HG03439 (cell line): ENCODE data around the gene ARL4A.

Source experiments
- ATAC-seq: cut with Tn5 transposase; IDR thresholded peaks from one replicate; pipeline ENCODE4 v1.9.1; 2021; ENCODE audit warnings: mild to moderate bottlenecking, moderate library complexity; ENCODE audit not compliant: unreplicated experiment

The ARL4A gene

DNA sequence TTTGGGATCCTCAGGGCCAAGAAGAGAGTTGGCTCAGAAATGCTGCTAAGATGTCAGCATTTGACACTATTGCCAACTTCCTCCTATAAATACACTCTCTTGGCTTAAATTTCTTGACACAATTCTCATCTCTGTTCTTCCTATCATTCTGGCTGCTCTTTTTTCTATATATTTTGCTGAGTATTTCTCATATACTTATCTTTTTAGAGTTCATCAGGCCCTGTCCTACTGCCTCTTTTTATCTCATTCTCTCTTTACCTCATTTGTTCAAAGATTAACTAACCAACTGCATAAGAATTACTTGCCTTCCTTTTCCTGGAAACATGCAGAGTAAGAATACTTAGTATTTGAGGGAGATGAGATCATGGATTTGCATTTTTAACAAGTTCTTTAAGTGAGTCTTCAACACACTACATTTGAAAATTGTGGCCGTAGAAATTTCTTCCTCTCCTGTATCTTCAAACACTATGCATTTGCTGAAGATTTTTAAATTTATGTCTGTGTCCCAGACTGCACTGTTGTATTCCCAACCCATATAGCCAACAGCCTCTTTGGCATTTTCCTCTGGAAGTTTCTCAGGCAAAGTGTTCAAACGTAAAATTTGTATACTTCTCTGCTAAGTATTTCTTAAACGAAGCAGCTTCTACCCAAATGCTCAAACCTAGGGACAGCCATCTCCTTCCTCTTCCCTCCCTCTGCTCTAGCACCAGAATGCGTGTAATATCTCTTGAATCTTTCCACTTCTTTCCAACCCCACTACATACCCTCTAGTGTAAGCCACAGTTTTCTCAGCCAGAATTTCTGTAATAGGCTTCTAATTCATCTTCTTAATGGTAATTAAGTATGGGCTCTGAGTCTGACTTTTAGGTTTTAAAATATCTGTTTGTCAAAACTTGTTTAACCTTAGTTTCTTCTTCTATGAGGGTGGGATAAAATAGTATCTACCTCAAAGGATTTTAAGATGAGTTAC is 35.5 kb downstream of the ARL4A start:
- no peak for ATAC-seq

- no peak for ATAC-seq
These were observed 38.3 kb downstream of the ARL4A start for GRCh38 chr7:12725575-12726316.

DNA sequence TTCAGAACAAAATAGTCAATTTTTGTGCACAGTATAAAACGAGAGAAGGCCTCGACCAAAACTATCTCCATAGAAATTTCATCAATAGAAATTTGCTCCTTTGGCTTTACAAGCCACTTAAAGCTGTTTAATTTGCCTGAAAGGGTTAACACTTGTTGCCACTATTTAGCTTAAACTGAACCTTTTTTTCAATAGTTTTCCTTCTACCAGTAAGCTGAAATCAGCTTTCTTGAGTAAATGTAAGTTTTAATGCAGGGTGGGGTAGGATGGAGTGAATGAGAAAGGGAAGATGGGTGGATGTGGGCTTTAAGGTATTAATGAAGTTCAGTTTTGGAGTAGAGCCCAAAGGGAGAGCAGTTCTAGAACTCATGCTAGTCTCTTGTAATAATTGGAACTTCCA is 39.5 kb downstream of the ARL4A start:
- no peak for ATAC-seq

DNA sequence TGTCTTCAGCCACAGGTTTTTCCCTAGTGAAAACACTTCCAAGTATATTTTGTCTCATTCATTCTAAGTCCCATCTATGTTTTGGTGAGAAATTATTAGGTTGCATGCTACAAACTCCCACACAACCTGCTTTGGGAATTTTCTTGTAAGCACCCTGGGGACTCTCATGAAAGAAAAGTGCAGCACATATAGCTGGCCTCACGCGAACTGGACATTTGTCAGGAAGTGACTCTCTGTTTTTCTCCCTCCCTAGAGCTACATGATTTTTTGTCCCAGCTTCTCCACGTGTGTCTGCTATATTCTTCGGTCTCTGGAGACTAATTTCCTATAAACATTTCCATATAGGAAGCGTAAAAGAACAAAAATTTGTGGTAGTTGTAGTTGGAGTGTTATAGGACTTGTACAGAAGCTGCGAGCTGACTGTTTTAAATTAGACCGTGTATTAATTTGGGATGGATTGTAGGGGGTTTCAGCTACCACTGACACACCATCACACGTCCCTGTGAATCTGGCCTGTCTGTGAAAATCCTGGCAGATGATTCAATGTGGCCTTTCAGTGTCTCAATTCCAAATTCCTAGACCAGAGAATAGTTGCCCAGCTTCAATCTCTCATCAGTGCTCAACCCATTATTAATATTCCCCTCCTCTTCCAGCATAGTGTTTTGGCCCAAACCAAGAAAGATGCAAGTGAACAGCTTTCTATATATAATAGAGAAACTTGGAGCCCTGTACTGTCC is 40.2 kb downstream of the ARL4A start:
- ATAC-seq: no peak

DNA sequence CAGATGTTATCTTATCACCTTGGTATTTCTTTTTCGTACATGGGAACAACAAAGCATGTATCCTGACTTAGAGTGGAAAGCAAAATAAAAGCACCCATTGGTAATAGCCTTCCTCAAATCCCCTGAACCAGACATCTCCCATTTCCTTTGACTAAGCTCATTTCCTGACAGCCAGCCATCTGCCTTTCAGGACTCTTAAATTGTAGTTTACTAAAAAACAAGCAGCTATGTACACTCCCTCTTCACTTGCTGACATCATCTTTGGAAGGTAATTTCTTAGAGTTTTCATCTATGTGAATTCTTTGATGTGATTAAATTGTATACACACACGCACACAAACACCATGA is 40.7 kb downstream of the ARL4A start:
- no peak for ATAC-seq

DNA sequence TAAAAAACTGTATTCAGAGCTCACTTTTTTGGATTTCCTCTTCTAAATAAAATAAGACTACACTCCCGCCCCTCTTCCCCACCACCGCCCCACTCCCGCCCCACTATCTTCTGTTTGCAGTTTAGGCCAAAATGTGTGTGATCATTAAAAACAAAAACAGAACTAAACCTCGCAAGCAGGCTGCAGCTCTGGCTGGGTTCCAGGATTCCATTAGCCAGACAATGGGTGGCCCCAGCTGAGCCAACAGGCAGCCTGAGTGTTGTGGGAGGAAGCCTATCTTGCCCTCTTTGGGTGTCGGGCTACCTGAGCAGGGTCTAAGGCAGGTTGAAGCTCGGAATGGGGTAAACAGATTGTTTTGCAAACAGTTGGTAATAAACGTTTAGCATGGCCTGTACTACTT is 41.7 kb downstream of the ARL4A start:
- ATAC-seq: no peak

- no peak for ATAC-seq
These were observed 43.1 kb downstream of the ARL4A start for GRCh38 chr7:12730523-12730922.

GRCh38 chr7:12731214-12731656 is 43.8 kb downstream of the ARL4A start:
- ATAC-seq: peak; percentile 58

- ATAC-seq: no peak
These were observed 44.3 kb downstream of the ARL4A start for GRCh38 chr7:12731775-12732174.

GRCh38 chr7:12732428-12732827 is 45.0 kb downstream of the ARL4A start:
- no peak for ATAC-seq

DNA sequence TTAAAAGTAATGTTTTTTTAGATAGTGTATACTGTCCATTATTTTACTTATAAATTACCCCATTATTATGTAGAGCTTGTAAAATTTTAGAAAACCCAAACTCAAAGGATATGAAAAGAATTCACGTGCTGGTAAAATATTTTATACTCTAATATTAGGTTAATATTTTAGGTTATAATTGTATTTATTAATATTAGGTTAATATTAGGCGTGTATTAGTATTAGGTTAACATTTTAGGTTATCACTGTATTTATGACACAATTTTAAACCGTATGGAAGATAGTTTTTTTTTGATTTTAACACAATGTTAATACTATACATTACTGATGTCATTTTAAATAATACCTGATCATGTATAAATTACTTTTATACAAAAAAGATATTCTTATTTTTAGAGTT is 48.5 kb downstream of the ARL4A start:
- no peak for ATAC-seq

GRCh38 chr7:12737373-12737772 is 49.9 kb downstream of the ARL4A start:
- ATAC-seq: no peak

DNA sequence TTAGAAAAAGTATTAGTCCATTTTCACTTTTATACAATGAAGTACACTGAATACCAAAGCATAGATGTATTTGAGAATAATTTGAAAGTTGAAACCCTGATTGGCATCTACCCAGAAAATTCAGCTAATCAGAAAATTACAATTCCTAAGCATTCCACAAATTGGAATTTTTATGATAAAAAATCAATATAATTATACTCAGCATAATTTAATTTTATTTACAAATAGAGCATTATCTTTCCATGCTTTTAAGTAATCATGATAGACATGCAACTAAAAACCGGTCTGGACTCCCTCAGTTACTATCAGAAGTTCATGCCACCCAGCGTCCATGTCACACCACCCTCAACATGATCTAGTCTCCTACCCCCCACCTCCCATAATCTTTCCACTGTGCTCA is 50.4 kb downstream of the ARL4A start:
- ATAC-seq: no peak

GRCh38 chr7:12738665-12739064 is 51.2 kb downstream of the ARL4A start:
- no peak for ATAC-seq
